Adrenal gland (tissue), 5 donors: ENCODE measurements around the gene RTTN.

Experiments
- CTCF ChIP-seq, 6 experiments: fragments of 450-650 bp in 4 of 6; fragments of 200-600 bp in 2 of 6; sonication (generic) in 1 of 6; IDR thresholded peaks; 1 replicate in 5 of 6; 2 replicates in 1 of 6; pipeline versions ENCODE4 v1.5.1 to v1.8.0; 2016 to 2021; ENCODE audit warnings: antibody characterized with exemption in 6 of 6, mild to moderate bottlenecking in 2 of 6, moderate library complexity in 1 of 6
- POLR2A ChIP-seq, 2 donors: fragments of 450-650 bp; IDR thresholded peaks; one replicate each; pipeline ENCODE4 v1.6.1; 2017; ENCODE audit warnings: antibody characterized with exemption in 2 of 2, mild to moderate bottlenecking in 2 of 2, moderate library complexity in 1 of 2
- donor health status: DM: no; HTN: no; CAD: no.

- TF ChIP-seq CTCF (IDR thresholded peaks at IDR 0.05) (no peak), POLR2A (IDR thresholded peaks at IDR 0.05) (no peak)
Observed at GRCh38 chr18:70021498-70021897, 184.0 kb downstream of the RTTN start.
